ENCODE measurements around the gene MTHFR.

- TF ChIP-seq JUND (IDR thresholded peaks at IDR 0.05) (no peak), CTCF (IDR thresholded peaks at IDR 0.05; ENCODE audit: low read depth, low read length, missing input control) (no peak), TAF1 (conservative IDR thresholded peaks at IDR 0.05) (no peak), RAD21 (IDR thresholded peaks at IDR 0.05) (no peak)
Observed at GRCh38 chr1:11841245-11842153, 35.7 kb upstream of the MTHFR start.

Data from liver (tissue), 3 donors.